Parathyroid adenoma (tissue), 2 donors: ENCODE results near the gene GRAMD4.

Experiments used
- H2AFZ ChIP-seq: fragments of 300-600 bp; sonication (generic); one replicate; pipeline ENCODE4 v1.7.0; 2017; ENCODE audit warnings: antibody characterized with exemption, mild to moderate bottlenecking
- H3K27ac ChIP-seq: fragments of 300-600 bp; sonication (generic); one replicate; pipeline ENCODE4 v1.7.0; 2017
- H3K27me3 ChIP-seq: fragments of 300-600 bp; sonication (generic); one replicate; pipeline ENCODE4 v1.7.0; 2017; ENCODE audit warnings: low read length; ENCODE audit not compliant: control insufficient read depth, insufficient read depth
- H3K36me3 ChIP-seq: fragments of 300-600 bp; sonication (generic); one replicate; pipeline ENCODE4 v1.7.0; 2017; ENCODE audit warnings: low read length; ENCODE audit not compliant: control insufficient read depth, insufficient read depth
- H3K4me1 ChIP-seq: fragments of 300-600 bp; sonication (generic); one replicate; pipeline ENCODE4 v1.7.0; 2017; ENCODE audit warnings: control low read depth
- H3K4me2 ChIP-seq: fragments of 300-600 bp; sonication (generic); one replicate; pipeline ENCODE4 v1.7.0; 2017; ENCODE audit warnings: low read length
- H3K4me3 ChIP-seq: fragments of 300-600 bp; sonication (generic); one replicate; pipeline ENCODE4 v1.7.0; 2017; ENCODE audit warnings: low read depth, low read length
- H3K79me2 ChIP-seq: fragments of 300-600 bp; sonication (generic); one replicate; pipeline ENCODE4 v1.7.0; 2017; ENCODE audit warnings: control low read depth
- H3K9ac ChIP-seq: fragments of 300-600 bp; sonication (generic); one replicate; pipeline ENCODE4 v1.7.0; 2017; ENCODE audit warnings: mild to moderate bottlenecking
- H3K9me3 ChIP-seq: fragments of 300-600 bp; sonication (generic); one replicate; pipeline ENCODE4 v1.7.0; 2017; ENCODE audit warnings: low read length; ENCODE audit not compliant: control insufficient read depth
- CTCF ChIP-seq: fragments of 300-600 bp; sonication (generic); IDR thresholded peaks from one replicate; pipeline ENCODE4 v1.7.0; 2017; ENCODE audit warnings: antibody characterized with exemption, mild to moderate bottlenecking
- donor health status: primary hyperparathyroidism.

Gene GRAMD4

DNA sequence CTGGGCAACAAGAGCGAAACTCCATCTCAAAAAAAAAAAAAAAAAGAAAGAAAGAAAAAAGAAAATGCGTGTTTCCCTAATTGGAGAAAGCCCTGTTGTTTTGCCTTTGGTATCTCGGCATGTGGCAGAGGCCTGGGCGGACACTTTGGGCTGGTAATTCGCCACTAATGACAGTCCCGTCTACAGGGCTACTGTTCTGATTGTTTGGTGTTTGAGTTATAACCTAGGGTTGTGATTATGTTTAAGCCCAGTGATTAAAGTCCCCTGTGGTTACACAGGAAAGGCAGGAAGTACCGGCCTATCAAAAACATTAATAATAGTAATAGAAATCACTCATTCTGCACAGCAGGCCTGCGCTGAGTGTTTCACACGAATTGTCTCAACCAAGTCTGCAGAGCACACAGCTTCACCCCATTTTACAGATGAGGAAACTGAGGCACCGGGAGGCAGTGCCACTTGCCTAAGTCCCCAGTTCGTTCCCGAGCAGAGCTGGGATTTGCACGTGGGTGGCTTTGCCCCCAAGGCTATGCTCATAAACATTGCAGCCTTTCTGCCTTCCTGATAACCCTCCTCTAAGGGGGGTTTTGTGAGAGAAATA, 39.1 kb upstream of the GRAMD4 start:
- H3K4me1 ChIP-seq, result no peaks in the 10 kb centered on the region
- no peaks in the 10 kb centered on the region for H3K36me3 ChIP-seq
- no peaks in the 10 kb centered on the region for H3K9me3 ChIP-seq
- H2AFZ ChIP-seq, result no peak overlapping the region
- peaks cover 2% of the 10 kb centered on the region for H3K79me2 ChIP-seq
- H3K27ac ChIP-seq, result no peak overlapping the region
- no peak for TF ChIP-seq CTCF
- no peak overlapping the region for H3K4me3 ChIP-seq
- no peak overlapping the region for H3K4me2 ChIP-seq
- no peak overlapping the region for H3K9ac ChIP-seq
- no peaks in the 10 kb centered on the region for H3K27me3 ChIP-seq

- Histone ChIP-seq H3K9me3 (no peaks in the 10 kb centered on the region), H3K27me3 (no peaks in the 10 kb centered on the region), H3K4me2 (no peak overlapping the region), H3K4me3 (no peak overlapping the region), H2AFZ (no peak overlapping the region), H3K79me2 (peaks cover 2% of the 10 kb centered on the region), H3K4me1 (no peaks in the 10 kb centered on the region), H3K27ac (no peak overlapping the region), H3K36me3 (no peaks in the 10 kb centered on the region), H3K9ac (no peak overlapping the region)
- TF ChIP-seq CTCF, result no peak
These were observed 38.5 kb upstream of the GRAMD4 start for GRCh38 chr22:46581538-46582244.

GRCh38 chr22:46582281-46582933, 37.8 kb upstream of the GRAMD4 start:
- Histone ChIP-seq H3K4me1 (no peaks in the 10 kb centered on the region), H3K4me3 (no peak overlapping the region), H3K27ac (no peak overlapping the region), H2AFZ (no peak overlapping the region), H3K79me2 (peaks cover 2% of the 10 kb centered on the region), H3K27me3 (no peaks in the 10 kb centered on the region), H3K9ac (no peak overlapping the region), H3K36me3 (no peaks in the 10 kb centered on the region), H3K4me2 (no peak overlapping the region), H3K9me3 (no peaks in the 10 kb centered on the region)
- TF ChIP-seq CTCF, result no peak

- H3K4me1 ChIP-seq, result no peaks in the 10 kb centered on the region
- peaks cover 2% of the 10 kb centered on the region for H3K79me2 ChIP-seq
- H3K36me3 ChIP-seq, result no peaks in the 10 kb centered on the region
- H3K4me2 ChIP-seq, result no peak overlapping the region
- no peak overlapping the region for H3K4me3 ChIP-seq
- no peak for TF ChIP-seq CTCF
- H3K9me3 ChIP-seq, result no peaks in the 10 kb centered on the region
- H3K27ac ChIP-seq, result no peak overlapping the region
- no peak overlapping the region for H2AFZ ChIP-seq
- no peak overlapping the region for H3K9ac ChIP-seq
- H3K27me3 ChIP-seq, result no peaks in the 10 kb centered on the region
These were observed 36.6 kb upstream of the GRAMD4 start for GRCh38 chr22:46583571-46583970.
